Endothelial cell of umbilical vein (primary cell): ENCODE results near the gene SPTBN5.

Source experiments
- CTCF ChIP-seq, 2 donors: IDR thresholded peaks; 1 replicate in 1 of 2; 2 replicates in 1 of 2; pipeline ENCODE4 v1.5.1; 2011; ENCODE audit warnings: low read length in 2 of 2, mild to moderate bottlenecking in 2 of 2, moderate library complexity in 2 of 2, control low read depth in 1 of 2, inconsistent platforms in 1 of 2, low read depth in 1 of 2; ENCODE audit not compliant: insufficient read depth in 1 of 2; ENCODE audit errors: extremely low read depth in 1 of 2
- EZH2 ChIP-seq: IDR thresholded peaks from 2 replicates; pipeline ENCODE4 v1.6.1; 2012; ENCODE audit warnings: borderline replicate concordance, low read depth, mild to moderate bottlenecking, moderate library complexity, low read length, inconsistent platforms; ENCODE audit not compliant: severe bottlenecking
- GATA2 ChIP-seq: IDR thresholded peaks from 2 replicates; pipeline ENCODE4 v1.7.0; 2011; ENCODE audit warnings: low read depth, mild to moderate bottlenecking, moderate library complexity, mixed read lengths, low read length; ENCODE audit not compliant: insufficient read length, insufficient read depth
- JUN ChIP-seq: IDR thresholded peaks from 2 replicates; pipeline ENCODE4 v1.6.1; 2011; ENCODE audit warnings: borderline replicate concordance, low read depth; ENCODE audit not compliant: insufficient read length, insufficient read depth
- MAX ChIP-seq: IDR thresholded peaks from 2 replicates; pipeline ENCODE4 v1.6.1; 2011; ENCODE audit not compliant: insufficient read depth, insufficient read length
- MYC ChIP-seq: IDR thresholded peaks from one replicate; pipeline ENCODE4 v1.6.1; 2011; ENCODE audit warnings: mild to moderate bottlenecking, low read depth, low read length
- POLR2A ChIP-seq: IDR thresholded peaks from 2 replicates; pipeline ENCODE4 v1.6.1; 2012; ENCODE audit warnings: low read depth, mild to moderate bottlenecking, control low read depth, low read length
- POLR2AphosphoS5 ChIP-seq: IDR thresholded peaks from 2 replicates; pipeline ENCODE4 v1.6.1; 2012; ENCODE audit warnings: low read depth, mild to moderate bottlenecking, control low read depth, low read length, moderate library complexity; ENCODE audit not compliant: insufficient read depth

DNA sequence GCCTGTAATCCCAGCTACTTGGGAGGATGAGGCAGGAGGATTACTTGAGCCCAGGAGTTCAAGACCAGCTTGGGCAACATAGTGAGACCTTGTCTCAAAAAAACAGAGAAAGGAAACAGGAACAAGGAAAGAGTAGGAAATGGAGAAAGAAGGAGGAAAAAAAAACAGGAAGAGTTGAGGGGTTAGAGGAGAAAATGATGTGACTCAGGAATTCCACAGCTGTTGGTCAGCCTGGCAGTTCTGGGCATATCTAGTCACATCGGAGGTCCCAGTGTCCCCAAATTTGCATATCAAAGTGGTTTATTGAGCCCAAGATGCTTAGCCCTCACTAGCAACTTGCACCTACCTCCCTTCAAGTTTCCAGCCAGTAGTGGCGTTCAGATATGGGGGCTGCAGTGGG, 84.7 kb downstream of the SPTBN5 start:
- TF ChIP-seq CTCF (IDR thresholded peaks at IDR 0.05; ENCODE audit: extremely low read depth in 1 of 2, insufficient read depth in 1 of 2, low read depth in 1 of 2, low read length in 2 of 2) (no peak), JUN (no peak), MAX (no peak), EZH2 (no peak), POLR2A (no peak), POLR2AphosphoS5 (no peak), GATA2 (no peak), MYC (no peak)
